GM23248 (cell line): ENCODE data around the gene S100A9. TPM values are rescaled to one million over a fixed set of nuclear protein-coding genes. Genes with fewer than 3 reads are reported as not detected.

ENCODE experiments used
- DNase-seq: peaks from one replicate; pipeline ENCODE4 v3.0.0-alpha.2; 2015
- H2AFZ ChIP-seq: fragments of 200-600 bp; sonication (generic); 2 replicates; pipeline ENCODE4 v1.6.1; 2016; ENCODE audit warnings: antibody characterized with exemption
- H3F3A ChIP-seq: fragments of 200-600 bp; sonication (generic); 2 replicates; pipeline ENCODE4 v1.6.1; 2016; ENCODE audit warnings: mild to moderate bottlenecking, antibody characterized with exemption, mixed run types; ENCODE audit not compliant: insufficient read depth
- H3K27ac ChIP-seq: fragments of 200-600 bp; sonication (generic); 2 replicates; pipeline ENCODE4 v1.5.1; 2016; ENCODE audit warnings: mild to moderate bottlenecking
- H3K27me3 ChIP-seq: fragments of 200-600 bp; sonication (generic); replicated peaks from 2 replicates; pipeline ENCODE4 v1.6.1; 2016; ENCODE audit warnings: mild to moderate bottlenecking; ENCODE audit not compliant: insufficient read depth
- H3K36me3 ChIP-seq: fragments of 200-600 bp; sonication (generic); 2 replicates; pipeline ENCODE4 v1.6.1; 2016; ENCODE audit warnings: low read depth, mild to moderate bottlenecking
- H3K4me1 ChIP-seq: fragments of 200-600 bp; sonication (generic); 2 replicates; pipeline ENCODE4 v1.6.1; 2016; ENCODE audit warnings: mild to moderate bottlenecking; ENCODE audit not compliant: insufficient read depth
- H3K4me2 ChIP-seq: fragments of 200-600 bp; sonication (generic); one replicate; pipeline ENCODE4 v1.6.1; 2016; ENCODE audit warnings: mild to moderate bottlenecking; ENCODE audit not compliant: unreplicated experiment
- H3K4me3 ChIP-seq: fragments of 200-600 bp; sonication (generic); 2 replicates; pipeline ENCODE4 v1.5.1; 2016; ENCODE audit warnings: mild to moderate bottlenecking
- H3K79me2 ChIP-seq: fragments of 200-600 bp; sonication (generic); 2 replicates; pipeline ENCODE4 v1.6.1; 2016; ENCODE audit warnings: mild to moderate bottlenecking; ENCODE audit not compliant: insufficient read depth
- H3K9ac ChIP-seq: fragments of 200-600 bp; sonication (generic); 2 replicates; pipeline ENCODE4 v1.6.1; 2016; ENCODE audit warnings: mild to moderate bottlenecking
- H3K9me2 ChIP-seq: fragments of 200-600 bp; sonication (generic); 2 replicates; pipeline ENCODE4 v1.6.1; 2016; ENCODE audit warnings: mixed run types, mild to moderate bottlenecking, moderate library complexity; ENCODE audit not compliant: insufficient read depth
- H3K9me3 ChIP-seq: fragments of 200-600 bp; sonication (generic); one replicate; pipeline ENCODE4 v1.6.1; 2017; ENCODE audit warnings: low read depth
- H4K20me1 ChIP-seq: fragments of 200-600 bp; sonication (generic); 2 replicates; pipeline ENCODE4 v1.6.0; 2016; ENCODE audit not compliant: insufficient read depth
- EZH2 ChIP-seq: fragments of 200-600 bp; sonication (generic); IDR thresholded peaks from 2 replicates; pipeline ENCODE4 v1.6.1; 2018; ENCODE audit warnings: antibody characterized with exemption, mild to moderate bottlenecking; ENCODE audit not compliant: insufficient read depth, poor library complexity, severe bottlenecking
- EZH2phosphoT487 ChIP-seq: fragments of 200-600 bp; sonication (generic); IDR thresholded peaks from 2 replicates; pipeline ENCODE4 v1.6.1; 2018; ENCODE audit warnings: antibody characterized with exemption, moderate library complexity, mild to moderate bottlenecking, low read depth; ENCODE audit not compliant: insufficient read depth
- whole genome bisulfite sequencing, 2 experiments: methylation state at CpG; one replicate each; pipeline ENCODE4 v1.1.6; 2015 to 2017; ENCODE audit warnings: low lambda C conversion rate in 2 of 2, low coverage in 1 of 2; ENCODE audit errors: missing lambda C conversion rate in 2 of 2; 5-methylcytosine and 5-hydroxymethylcytosine counted together
- in situ Hi-C: fragments of 300-500 bp; cut with MboI; formaldehyde crosslinking; loops from 2 replicates; pipeline ENCODE4 v1.15.0; 2020
- polyA plus RNA-seq: library from polyadenylated mRNA; unstranded; fragments of >200 nt; fragmentation: Nextera tagmentation; extraction: Ambion mirVana; gene quantifications from 2 replicates; pipeline ENCODE4 v1.2.1, GENCODE V29; 2016
- total RNA-seq: library from RNA; depleted of rRNA; stranded (reverse); fragments of >200 nt; shearing (Covaris generic); gene quantifications from 2 replicates; pipeline ENCODE4 v1.2.3, GENCODE V29; 2014

The S100A9 gene
- total and polyA plus RNA-seq, 2 experiments from 2014 or later, result not detected

DNA sequence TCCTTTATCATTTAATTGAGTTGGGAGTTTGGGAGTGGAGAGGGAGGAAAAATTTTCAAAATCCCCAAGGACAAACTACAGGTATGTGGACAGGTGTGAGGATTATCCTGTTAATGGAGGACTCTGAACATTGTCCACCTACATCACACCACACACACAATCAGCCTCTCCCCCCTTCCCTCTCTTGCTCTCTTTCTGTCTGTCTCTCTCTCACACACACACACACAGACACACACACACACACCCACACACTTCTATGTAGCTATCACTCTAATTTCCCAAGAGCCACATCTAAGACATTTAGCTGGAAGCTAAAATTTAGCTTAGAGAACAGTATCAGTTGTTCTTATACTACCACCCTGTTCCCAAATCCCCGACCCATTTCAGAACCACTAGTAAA is 31.7 kb downstream of the S100A9 start:
- no peak overlapping the region for H3K4me3 ChIP-seq
- in situ Hi-C loops, result no loop called here
- no peak for DNase-seq

GRCh38 chr1:153389973-153390879 is 32.6 kb downstream of the S100A9 start:
- H3K4me1 ChIP-seq, result no peaks in the 10 kb centered on the region
- 32 to 35% methylated on average over 15 to 17 of the region's 17 CpGs for whole genome bisulfite sequencing, 2 experiments
- H3K9me3 ChIP-seq, result no peaks in the 10 kb centered on the region

More for the DNA sequence above, 31.7 kb downstream of the S100A9 start:
- Histone ChIP-seq H3K36me3 (no peaks in the 10 kb centered on the region), H3F3A (no peaks in the 10 kb centered on the region), H2AFZ (no peak overlapping the region), H3K9me2 (no peaks in the 10 kb centered on the region), H3K27ac (no peak overlapping the region), H3K4me1 (no peaks in the 10 kb centered on the region), H3K4me2 (no peak overlapping the region), H3K9me3 (no peaks in the 10 kb centered on the region), H3K79me2 (no peaks in the 10 kb centered on the region), H3K9ac (no peak overlapping the region), H3K27me3 (peaks cover 28% of the 10 kb centered on the region), H4K20me1 (no peaks in the 10 kb centered on the region)
- WGBS, 2 experiments, result 29 to 33% methylated on average over 1 of the region's 1 CpG
- TF ChIP-seq EZH2, result no peak
- no peak for TF ChIP-seq EZH2phosphoT487

GRCh38 chr1:153390938-153391710 is 33.5 kb downstream of the S100A9 start, which contains the start of gene S100A8:
Gene S100A8, minus strand, starts transcription at chr1:153391073. Its CDS starts 538 bp downstream, at chr1:153390535.
- H3K4me3 ChIP-seq, result no peak within 1 kb of the TSS
- WGBS, 2 experiments, result 25 to 34% methylated on average over 7 of the region's 7 CpGs
- no peak within 1 kb of the TSS for H3K27ac ChIP-seq
- TF ChIP-seq EZH2 (no peak), EZH2phosphoT487 (no peak)
- no peaks in the 10 kb centered on the region for H4K20me1 ChIP-seq
- no peaks in the 10 kb centered on the region for H3F3A ChIP-seq
- no peak within 1 kb of the TSS for H2AFZ ChIP-seq
- no peaks in the 10 kb centered on the region for H3K4me1 ChIP-seq
- H3K9me3 ChIP-seq, result no peaks in the 10 kb centered on the region
- H3K27me3 ChIP-seq, result peaks cover 25% of the 10 kb centered on the region
- no peaks in the 10 kb centered on the region for H3K36me3 ChIP-seq
- H3K4me2 ChIP-seq, result no peak within 1 kb of the TSS
- in situ Hi-C loops, result no loop called here
- no peaks in the 10 kb centered on the region for H3K9me2 ChIP-seq
- no peaks in the 10 kb centered on the region for H3K79me2 ChIP-seq
- DNase-seq, result no peak
- no peak within 1 kb of the TSS for H3K9ac ChIP-seq

More at GRCh38 chr1:153389973-153390879, 32.6 kb downstream of the S100A9 start:
- no peak for DNase-seq
- H3F3A ChIP-seq, result no peaks in the 10 kb centered on the region
- no peak overlapping the region for H2AFZ ChIP-seq
- H3K27me3 ChIP-seq, result peaks cover 28% of the 10 kb centered on the region
- no peak overlapping the region for H3K4me3 ChIP-seq
- in situ Hi-C loops, result no loop called here
- H3K79me2 ChIP-seq, result no peaks in the 10 kb centered on the region
- H3K4me2 ChIP-seq, result no peak overlapping the region
- H3K27ac ChIP-seq, result no peak overlapping the region
- H4K20me1 ChIP-seq, result no peaks in the 10 kb centered on the region
- no peak for TF ChIP-seq EZH2
- TF ChIP-seq EZH2phosphoT487, result no peak
- no peaks in the 10 kb centered on the region for H3K36me3 ChIP-seq
- no peak overlapping the region for H3K9ac ChIP-seq
- H3K9me2 ChIP-seq, result no peaks in the 10 kb centered on the region

- no peak overlapping the region for H2AFZ ChIP-seq
- H3K4me2 ChIP-seq, result no peak overlapping the region
- H3K4me1 ChIP-seq, result no peaks in the 10 kb centered on the region
- H3K36me3 ChIP-seq, result no peaks in the 10 kb centered on the region
- H3K9me3 ChIP-seq, result no peaks in the 10 kb centered on the region
- H3K9ac ChIP-seq, result no peak overlapping the region
- no peak overlapping the region for H3K27ac ChIP-seq
- H4K20me1 ChIP-seq, result no peaks in the 10 kb centered on the region
- WGBS, 2 experiments, result 10 to 17% methylated on average over 3 of the region's 3 CpGs
- no peaks in the 10 kb centered on the region for H3K9me2 ChIP-seq
- no peak for DNase-seq
- H3K79me2 ChIP-seq, result no peaks in the 10 kb centered on the region
- H3K27me3 ChIP-seq, result peaks cover 24% of the 10 kb centered on the region
- no peak for TF ChIP-seq EZH2phosphoT487
- TF ChIP-seq EZH2, result no peak
- H3K4me3 ChIP-seq, result no peak overlapping the region
- H3F3A ChIP-seq, result no peaks in the 10 kb centered on the region
- in situ Hi-C loops, result no loop called here
These were observed 34.6 kb downstream of the S100A9 start for GRCh38 chr1:153392258-153392657.
